H1 (cell line): ENCODE measurements around the gene DOLK. TPM values are rescaled to one million over a fixed set of nuclear protein-coding genes. Genes with fewer than 3 reads are reported as not detected.

Experiments used
- CBX5 ChIP-seq: fragments of 300-800, 300-1000 bp; sonication (generic); IDR thresholded peaks from 2 replicates; pipeline ENCODE4 v1.7.1; 2016; ENCODE audit warnings: antibody characterized with exemption, low read length, low read depth
- E2F6 ChIP-seq: IDR thresholded peaks from 2 replicates; pipeline ENCODE4 v1.6.1; 2012; ENCODE audit warnings: inconsistent platforms
- PHF8 ChIP-seq: fragments of 200-600 bp; sonication (generic); conservative IDR thresholded peaks from 2 replicates; pipeline ENCODE4 v1.7.1; 2012; ENCODE audit warnings: low read depth, mild to moderate bottlenecking, inconsistent platforms, low read length, moderate library complexity
- TAF1 ChIP-seq: IDR thresholded peaks from 2 replicates; pipeline ENCODE4 v1.6.1; 2011; ENCODE audit warnings: mild to moderate bottlenecking, low read depth, low read length
- polyA plus RNA-seq, 7 experiments: library from polyadenylated mRNA; depleted of rRNA in 3 of 7; stranded (reverse) in 5 of 7; unstranded in 2 of 7; fragments of >200 nt in 5 of 7; fragments of 200-250 nt in 2 of 7; gene quantifications; 1 replicate in 5 of 7; 2 replicates in 1 of 7; 4 replicates in 1 of 7; pipeline versions ENCODE4 v1.2.1 to v1.2.3, GENCODE V29; 2011 to 2013; ENCODE audit warnings: missing spikeins in 2 of 7, mixed read lengths in 2 of 7
- total RNA-seq: library from RNA; stranded (reverse); fragmentation: NEBNext Ultra II Directional; extraction: Animal tissue kit (Norgen Biotek cat#: 25700); gene quantifications from 2 replicates; pipeline ENCODE4 v1.2.1, GENCODE V29; 2021

Gene DOLK
- total and polyA plus RNA-seq, 2 of the 8 experiments (the other 6 are each of a cell fraction or from before 2014, with no cell fraction given), result 17.2 to 44.3 TPM

GRCh38 chr9:128903871-128904620 lies 43.4 kb downstream of the DOLK start (continued):
- TF ChIP-seq E2F6 (no peak), CBX5 (no peak), TAF1 (no peak), PHF8 (no peak)
